Measurements from ENCODE around the gene PPP2R3B.
A peak's percentile ranks its signal among the peaks of the same experiment; 100 is the strongest.

DNA sequence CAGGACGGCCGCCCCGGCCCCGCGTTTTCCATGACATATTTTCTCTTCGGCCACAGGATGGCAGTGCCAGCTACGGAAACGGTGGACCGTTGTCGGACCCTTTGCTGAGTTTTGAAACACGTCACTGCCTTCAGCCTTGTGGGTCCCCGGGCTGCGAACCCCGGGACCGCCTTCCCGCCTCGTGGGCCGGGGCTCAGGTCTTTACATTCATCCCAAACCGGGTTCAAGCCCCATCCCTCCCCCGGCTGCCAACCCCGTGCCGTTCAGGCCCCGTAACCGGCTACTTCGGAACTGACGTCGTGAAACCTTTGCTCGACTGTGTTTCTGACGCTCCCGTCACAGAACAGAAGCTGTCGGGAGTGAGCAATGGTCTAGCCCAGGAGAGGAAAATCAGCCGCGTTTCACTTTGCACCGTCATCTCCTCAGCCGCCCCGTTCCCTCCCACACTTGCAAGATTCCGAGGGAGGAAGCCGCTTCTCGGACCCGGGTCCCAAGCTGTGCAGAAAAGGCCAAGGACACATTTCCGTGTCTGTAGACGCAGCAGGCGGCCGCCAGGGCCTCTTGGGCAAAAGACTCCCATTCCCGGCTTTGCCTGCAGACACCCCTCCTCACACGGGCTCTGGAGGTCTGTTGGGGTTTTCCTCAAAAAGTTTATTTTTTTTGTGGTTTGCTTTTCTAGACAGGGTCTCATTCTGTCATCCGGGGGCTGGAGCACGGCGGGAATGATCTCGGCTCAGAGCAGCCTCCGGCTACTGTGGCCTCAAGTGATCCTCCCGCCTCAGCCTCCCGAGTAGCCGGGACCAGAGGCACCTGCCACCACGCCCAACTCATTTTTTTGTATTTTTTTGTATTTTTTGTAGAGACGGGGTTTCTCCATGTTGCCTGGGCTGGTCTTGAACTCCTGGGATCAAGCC lies 41.4 kb upstream of the PPP2R3B start:
- TF ChIP-seq YY1 (IDR thresholded peaks at IDR 0.05; ENCODE audit: extremely low read depth, insufficient replicate concordance, low read depth, low read length): no peak
- TF ChIP-seq, protein P1, sequence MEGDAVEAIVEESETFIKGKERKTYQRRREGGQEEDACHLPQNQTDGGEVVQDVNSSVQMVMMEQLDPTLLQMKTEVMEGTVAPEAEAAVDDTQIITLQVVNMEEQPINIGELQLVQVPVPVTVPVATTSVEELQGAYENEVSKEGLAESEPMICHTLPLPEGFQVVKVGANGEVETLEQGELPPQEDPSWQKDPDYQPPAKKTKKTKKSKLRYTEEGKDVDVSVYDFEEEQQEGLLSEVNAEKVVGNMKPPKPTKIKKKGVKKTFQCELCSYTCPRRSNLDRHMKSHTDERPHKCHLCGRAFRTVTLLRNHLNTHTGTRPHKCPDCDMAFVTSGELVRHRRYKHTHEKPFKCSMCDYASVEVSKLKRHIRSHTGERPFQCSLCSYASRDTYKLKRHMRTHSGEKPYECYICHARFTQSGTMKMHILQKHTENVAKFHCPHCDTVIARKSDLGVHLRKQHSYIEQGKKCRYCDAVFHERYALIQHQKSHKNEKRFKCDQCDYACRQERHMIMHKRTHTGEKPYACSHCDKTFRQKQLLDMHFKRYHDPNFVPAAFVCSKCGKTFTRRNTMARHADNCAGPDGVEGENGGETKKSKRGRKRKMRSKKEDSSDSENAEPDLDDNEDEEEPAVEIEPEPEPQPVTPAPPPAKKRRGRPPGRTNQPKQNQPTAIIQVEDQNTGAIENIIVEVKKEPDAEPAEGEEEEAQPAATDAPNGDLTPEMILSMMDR (IDR thresholded peaks at IDR 0.05 in 2 of 3, conservative IDR thresholded peaks at IDR 0.05 in 1 of 3; ENCODE audit: borderline replicate concordance in 1 of 3, insufficient read depth in 1 of 3, low read depth in 2 of 3, low read length in 2 of 3): peak in 2 of 3 experiments; percentile 17 to 25; a peak in 3 of 6 replicates
- TF ChIP-seq POLR2A (IDR thresholded peaks at IDR 0.05; ENCODE audit: borderline replicate concordance, extremely low read depth, insufficient read depth, insufficient read length): no peak
- TF ChIP-seq, protein P2, sequence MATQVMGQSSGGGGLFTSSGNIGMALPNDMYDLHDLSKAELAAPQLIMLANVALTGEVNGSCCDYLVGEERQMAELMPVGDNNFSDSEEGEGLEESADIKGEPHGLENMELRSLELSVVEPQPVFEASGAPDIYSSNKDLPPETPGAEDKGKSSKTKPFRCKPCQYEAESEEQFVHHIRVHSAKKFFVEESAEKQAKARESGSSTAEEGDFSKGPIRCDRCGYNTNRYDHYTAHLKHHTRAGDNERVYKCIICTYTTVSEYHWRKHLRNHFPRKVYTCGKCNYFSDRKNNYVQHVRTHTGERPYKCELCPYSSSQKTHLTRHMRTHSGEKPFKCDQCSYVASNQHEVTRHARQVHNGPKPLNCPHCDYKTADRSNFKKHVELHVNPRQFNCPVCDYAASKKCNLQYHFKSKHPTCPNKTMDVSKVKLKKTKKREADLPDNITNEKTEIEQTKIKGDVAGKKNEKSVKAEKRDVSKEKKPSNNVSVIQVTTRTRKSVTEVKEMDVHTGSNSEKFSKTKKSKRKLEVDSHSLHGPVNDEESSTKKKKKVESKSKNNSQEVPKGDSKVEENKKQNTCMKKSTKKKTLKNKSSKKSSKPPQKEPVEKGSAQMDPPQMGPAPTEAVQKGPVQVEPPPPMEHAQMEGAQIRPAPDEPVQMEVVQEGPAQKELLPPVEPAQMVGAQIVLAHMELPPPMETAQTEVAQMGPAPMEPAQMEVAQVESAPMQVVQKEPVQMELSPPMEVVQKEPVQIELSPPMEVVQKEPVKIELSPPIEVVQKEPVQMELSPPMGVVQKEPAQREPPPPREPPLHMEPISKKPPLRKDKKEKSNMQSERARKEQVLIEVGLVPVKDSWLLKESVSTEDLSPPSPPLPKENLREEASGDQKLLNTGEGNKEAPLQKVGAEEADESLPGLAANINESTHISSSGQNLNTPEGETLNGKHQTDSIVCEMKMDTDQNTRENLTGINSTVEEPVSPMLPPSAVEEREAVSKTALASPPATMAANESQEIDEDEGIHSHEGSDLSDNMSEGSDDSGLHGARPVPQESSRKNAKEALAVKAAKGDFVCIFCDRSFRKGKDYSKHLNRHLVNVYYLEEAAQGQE (IDR thresholded peaks at IDR 0.05; ENCODE audit: low read depth): no peak
- TF ChIP-seq CBX3 (IDR thresholded peaks at IDR 0.05; ENCODE audit: low read depth): no peak
- no peak for TF ChIP-seq TCF7L2 (IDR thresholded peaks at IDR 0.05; ENCODE audit: borderline replicate concordance, extremely low read depth, insufficient read depth, insufficient read length)
- peak; percentile 48 for TF ChIP-seq RAD21 (IDR thresholded peaks at IDR 0.05; ENCODE audit: low read depth)
- TF ChIP-seq ZFX (IDR thresholded peaks at IDR 0.05): no peak
- no peak for TF ChIP-seq SP1 (IDR thresholded peaks at IDR 0.05; ENCODE audit: low read depth)
- TF ChIP-seq POLR2AphosphoS5 (IDR thresholded peaks at IDR 0.05; ENCODE audit: low read depth, low read length): no peak
- TF ChIP-seq ZNF274 (IDR thresholded peaks at IDR 0.05; ENCODE audit: low read depth, low read length): no peak

All from HCT116 (cell line).